Neutrophil (primary cell): Measurements from ENCODE around the gene CA10.

ENCODE experiments used
- H3K27ac ChIP-seq: fragments of 200-600 bp; sonication (generic); 2 replicates; pipeline ENCODE4 v1.5.1; 2016; ENCODE audit warnings: mild to moderate bottlenecking, moderate library complexity
- H3K27me3 ChIP-seq: fragments of 200-600 bp; sonication (generic); 2 replicates; pipeline ENCODE4 v1.6.0; 2016; ENCODE audit warnings: mild to moderate bottlenecking
- H3K36me3 ChIP-seq: fragments of 200-600 bp; sonication (generic); 2 replicates; pipeline ENCODE4 v1.5.1; 2017
- H3K4me1 ChIP-seq, 2 experiments: fragments of 200-600 bp in 1 of 2; sonication (generic) in 1 of 2; 1 replicate in 1 of 2; 2 replicates in 1 of 2; pipeline versions ENCODE4 v1.5.1 to v1.6.1; 2013 to 2016; ENCODE audit warnings: low read depth in 1 of 2, low read length in 1 of 2, mild to moderate bottlenecking in 1 of 2, moderate library complexity in 1 of 2; ENCODE audit not compliant: control insufficient read depth in 1 of 2, insufficient read depth in 1 of 2
- H3K4me3 ChIP-seq, 2 experiments: fragments of 200-600 bp in 1 of 2; sonication (generic) in 1 of 2; 1 replicate in 1 of 2; 2 replicates in 1 of 2; pipeline ENCODE4 v1.5.1; 2013 to 2016; ENCODE audit warnings: low read depth in 1 of 2, low read length in 1 of 2, mild to moderate bottlenecking in 1 of 2, moderate library complexity in 1 of 2
- H3K9me3 ChIP-seq: fragments of 200-600 bp; sonication (generic); 2 replicates; pipeline ENCODE4 v1.5.1; 2016
- CTCF ChIP-seq: fragments of 200-600 bp; sonication (generic); IDR thresholded peaks from 2 replicates; pipeline ENCODE4 v1.5.1; 2016; ENCODE audit warnings: antibody characterized with exemption

The CA10 gene

GRCh38 chr17:51711581-51711980, 446.9 kb downstream of the CA10 start:
- Histone ChIP-seq H3K4me3 (no peak overlapping the region), H3K36me3 (no peaks in the 10 kb centered on the region), H3K4me1 (no peaks in the 10 kb centered on the region), H3K9me3 (no peaks in the 10 kb centered on the region), H3K27me3 (no peaks in the 10 kb centered on the region), H3K27ac (no peak overlapping the region)
- TF ChIP-seq CTCF, result no peak

- Histone ChIP-seq H3K9me3 (no peaks in the 10 kb centered on the region), H3K36me3 (no peaks in the 10 kb centered on the region), H3K27me3 (no peaks in the 10 kb centered on the region), H3K27ac (no peak overlapping the region), H3K4me3 (no peak overlapping the region), H3K4me1 (no peaks in the 10 kb centered on the region)
- no peak for TF ChIP-seq CTCF
Observed at GRCh38 chr17:51710634-51710979, 447.9 kb downstream of the CA10 start.

GRCh38 chr17:51709694-51710633, 448.6 kb downstream of the CA10 start:
- H3K27ac ChIP-seq, result no peak overlapping the region
- H3K27me3 ChIP-seq, result no peaks in the 10 kb centered on the region
- H3K9me3 ChIP-seq, result no peaks in the 10 kb centered on the region
- no peaks in the 10 kb centered on the region for H3K36me3 ChIP-seq
- H3K4me1 ChIP-seq, result no peaks in the 10 kb centered on the region
- H3K4me3 ChIP-seq, result no peak overlapping the region
- TF ChIP-seq CTCF, result no peak

- no peaks in the 10 kb centered on the region for H3K4me1 ChIP-seq
- no peaks in the 10 kb centered on the region for H3K36me3 ChIP-seq
- H3K9me3 ChIP-seq, result no peaks in the 10 kb centered on the region
- no peak overlapping the region for H3K4me3 ChIP-seq
- H3K27me3 ChIP-seq, result no peaks in the 10 kb centered on the region
- TF ChIP-seq CTCF, result no peak
- no peak overlapping the region for H3K27ac ChIP-seq
Observed at GRCh38 chr17:51707216-51707615, 451.3 kb downstream of the CA10 start.

GRCh38 chr17:51706093-51706492, 452.4 kb downstream of the CA10 start:
- Histone ChIP-seq H3K4me3 (no peak overlapping the region), H3K9me3 (no peaks in the 10 kb centered on the region), H3K4me1 (no peaks in the 10 kb centered on the region), H3K36me3 (no peaks in the 10 kb centered on the region), H3K27me3 (no peaks in the 10 kb centered on the region), H3K27ac (no peak overlapping the region)
- TF ChIP-seq CTCF, result no peak
